Neural progenitor cell (in vitro differentiated cells): ENCODE measurements around the gene INAFM1. TPM values are rescaled to one million over a fixed set of nuclear protein-coding genes. Genes with fewer than 3 reads are reported as not detected.
A peak's percentile ranks its signal among the peaks of the same experiment; 100 is the strongest.

Experiments used
- DNase-seq: peaks from one replicate; pipeline ENCODE4 v3.0.0-alpha.2; 2016; ENCODE audit warnings: low spot score
- H2AFZ ChIP-seq: fragments of 200-600 bp; sonication (generic); replicated peaks from 2 replicates; pipeline ENCODE4 v1.6.1; 2016; ENCODE audit warnings: antibody characterized with exemption
- H3F3A ChIP-seq: fragments of 200-600 bp; sonication (generic); 2 replicates; pipeline ENCODE4 v1.6.1; 2016; ENCODE audit warnings: antibody characterized with exemption, low read depth
- H3K27ac ChIP-seq: fragments of 200-600 bp; sonication (generic); 2 replicates; pipeline ENCODE4 v1.5.1; 2016; ENCODE audit warnings: mild to moderate bottlenecking
- H3K27me3 ChIP-seq: fragments of 200-600 bp; sonication (generic); 2 replicates; pipeline ENCODE4 v1.6.1; 2016; ENCODE audit warnings: mild to moderate bottlenecking, moderate library complexity
- H3K36me3 ChIP-seq: fragments of 200-600 bp; sonication (generic); 2 replicates; pipeline ENCODE4 v1.5.1; 2016
- H3K4me1 ChIP-seq: fragments of 200-600 bp; sonication (generic); 2 replicates; pipeline ENCODE4 v1.6.1; 2016; ENCODE audit warnings: mixed run types
- H3K4me2 ChIP-seq: fragments of 200-600 bp; sonication (generic); 2 replicates; pipeline ENCODE4 v1.6.1; 2016
- H3K4me3 ChIP-seq: fragments of 200-600 bp; sonication (generic); 2 replicates; pipeline ENCODE4 v1.5.1; 2016
- H3K79me2 ChIP-seq: fragments of 200-600 bp; sonication (generic); 2 replicates; pipeline ENCODE4 v1.6.1; 2016; ENCODE audit warnings: low read depth
- H3K9ac ChIP-seq: fragments of 200-600 bp; sonication (generic); 2 replicates; pipeline ENCODE4 v1.6.1; 2016
- H3K9me3 ChIP-seq: fragments of 200-600 bp; sonication (generic); 2 replicates; pipeline ENCODE4 v1.5.1; 2016; ENCODE audit warnings: low read depth
- H4K20me1 ChIP-seq: fragments of 200-600 bp; sonication (generic); 2 replicates; pipeline ENCODE4 v1.6.1; 2016; ENCODE audit warnings: low read depth
- H3K27ac Mint-ChIP-seq: 3 replicates; pipeline ENCODE4 v1.8.0; 2021; ENCODE audit warnings: mixed read lengths
- H3K27me3 Mint-ChIP-seq: 2 replicates; pipeline ENCODE4 v1.8.0; 2022; ENCODE audit warnings: low read depth, mild to moderate bottlenecking, inconsistent platforms, moderate library complexity, mixed read lengths; ENCODE audit not compliant: insufficient read depth
- H3K36me3 Mint-ChIP-seq: 3 replicates; pipeline ENCODE4 v1.8.0; 2021; ENCODE audit warnings: mixed read lengths
- H3K4me1 Mint-ChIP-seq: 3 replicates; pipeline ENCODE4 v1.8.0; 2021; ENCODE audit warnings: mixed read lengths
- H3K4me3 Mint-ChIP-seq: 3 replicates; pipeline ENCODE4 v1.8.0; 2021; ENCODE audit warnings: mild to moderate bottlenecking, moderate library complexity, mixed read lengths
- H3K9me3 Mint-ChIP-seq: 3 replicates; pipeline ENCODE4 v1.8.0; 2020; ENCODE audit warnings: mixed read lengths
- EZH2 ChIP-seq: fragments of 200-600 bp; sonication (generic); IDR thresholded peaks from 2 replicates; pipeline ENCODE4 v1.6.1; 2017; ENCODE audit warnings: antibody characterized with exemption, mild to moderate bottlenecking, moderate library complexity
- EZH2phosphoT487 ChIP-seq: fragments of 200-600 bp; sonication (generic); IDR thresholded peaks from 2 replicates; pipeline ENCODE4 v1.6.1; 2017; ENCODE audit warnings: antibody characterized with exemption
- total RNA-seq: library from RNA; depleted of rRNA; stranded (reverse); fragments of >200 nt; gene quantifications from 2 replicates; pipeline ENCODE4 v1.2.3, GENCODE V29; 2015; ENCODE audit warnings: low replicate concordance
- TF ChIP-seq, protein P1 (sequence below): fragments of 200-600 bp; sonication (generic); IDR thresholded peaks from 2 replicates; pipeline ENCODE4 v1.5.1; 2017; ENCODE audit warnings: antibody characterized with exemption, mild to moderate bottlenecking

INAFM1 gene
- total RNA-seq, 1 donor from 2014 or later: not detected

DNA sequence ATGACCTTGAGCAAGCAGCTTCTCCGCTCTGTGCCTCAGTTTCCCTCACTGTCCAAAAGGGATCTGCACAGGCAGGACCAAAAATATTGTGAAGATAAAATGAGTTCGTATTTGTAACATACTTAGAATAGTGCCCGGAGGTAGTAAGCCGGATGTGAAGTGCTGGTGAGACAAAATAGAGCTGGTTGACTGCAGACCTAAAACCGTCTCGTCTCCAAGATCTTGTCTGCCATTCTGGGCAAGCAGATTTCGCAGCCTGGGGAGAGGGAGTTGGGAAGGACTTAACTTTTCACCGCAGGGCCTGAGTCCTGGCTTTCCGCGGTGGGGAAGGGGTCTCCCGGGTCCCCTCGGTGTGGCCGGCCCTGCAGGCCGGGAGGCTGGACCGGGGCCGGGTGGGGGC is 35.5 kb upstream of the INAFM1 start:
- H3K4me2 ChIP-seq: peak overlapping the region; percentile 97
- peaks cover 44% of the 10 kb centered on the region for H3K27me3 ChIP-seq
- H3K36me3 Mint-ChIP-seq: no peaks in the 10 kb centered on the region
- no peaks in the 10 kb centered on the region for H3K9me3 ChIP-seq
- no peak for DNase-seq
- no peaks in the 10 kb centered on the region for H3K79me2 ChIP-seq
- no peaks in the 10 kb centered on the region for H3K36me3 ChIP-seq
- TF ChIP-seq EZH2phosphoT487 (no peak), EZH2 (no peak)
- TF ChIP-seq, protein P1, sequence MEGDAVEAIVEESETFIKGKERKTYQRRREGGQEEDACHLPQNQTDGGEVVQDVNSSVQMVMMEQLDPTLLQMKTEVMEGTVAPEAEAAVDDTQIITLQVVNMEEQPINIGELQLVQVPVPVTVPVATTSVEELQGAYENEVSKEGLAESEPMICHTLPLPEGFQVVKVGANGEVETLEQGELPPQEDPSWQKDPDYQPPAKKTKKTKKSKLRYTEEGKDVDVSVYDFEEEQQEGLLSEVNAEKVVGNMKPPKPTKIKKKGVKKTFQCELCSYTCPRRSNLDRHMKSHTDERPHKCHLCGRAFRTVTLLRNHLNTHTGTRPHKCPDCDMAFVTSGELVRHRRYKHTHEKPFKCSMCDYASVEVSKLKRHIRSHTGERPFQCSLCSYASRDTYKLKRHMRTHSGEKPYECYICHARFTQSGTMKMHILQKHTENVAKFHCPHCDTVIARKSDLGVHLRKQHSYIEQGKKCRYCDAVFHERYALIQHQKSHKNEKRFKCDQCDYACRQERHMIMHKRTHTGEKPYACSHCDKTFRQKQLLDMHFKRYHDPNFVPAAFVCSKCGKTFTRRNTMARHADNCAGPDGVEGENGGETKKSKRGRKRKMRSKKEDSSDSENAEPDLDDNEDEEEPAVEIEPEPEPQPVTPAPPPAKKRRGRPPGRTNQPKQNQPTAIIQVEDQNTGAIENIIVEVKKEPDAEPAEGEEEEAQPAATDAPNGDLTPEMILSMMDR: no peak
- H3K4me1 Mint-ChIP-seq: peaks cover 20% of the 10 kb centered on the region
- H3K27ac ChIP-seq: no peak overlapping the region
- H3K27ac Mint-ChIP-seq: no peak overlapping the region
- peaks cover 33% of the 10 kb centered on the region for H3K27me3 Mint-ChIP-seq
- no peaks in the 10 kb centered on the region for H3K9me3 Mint-ChIP-seq
- no peaks in the 10 kb centered on the region for H4K20me1 ChIP-seq
- no peak overlapping the region for H3K9ac ChIP-seq
- peaks cover 12% of the 10 kb centered on the region for H3K4me1 ChIP-seq
- peak overlapping the region; percentile 55 for H3K4me3 ChIP-seq
- peaks cover 45% of the 10 kb centered on the region for H3F3A ChIP-seq
- peak overlapping the region; percentile 83 for H3K4me3 Mint-ChIP-seq
- peak overlapping the region; percentile 75 for H2AFZ ChIP-seq

DNA sequence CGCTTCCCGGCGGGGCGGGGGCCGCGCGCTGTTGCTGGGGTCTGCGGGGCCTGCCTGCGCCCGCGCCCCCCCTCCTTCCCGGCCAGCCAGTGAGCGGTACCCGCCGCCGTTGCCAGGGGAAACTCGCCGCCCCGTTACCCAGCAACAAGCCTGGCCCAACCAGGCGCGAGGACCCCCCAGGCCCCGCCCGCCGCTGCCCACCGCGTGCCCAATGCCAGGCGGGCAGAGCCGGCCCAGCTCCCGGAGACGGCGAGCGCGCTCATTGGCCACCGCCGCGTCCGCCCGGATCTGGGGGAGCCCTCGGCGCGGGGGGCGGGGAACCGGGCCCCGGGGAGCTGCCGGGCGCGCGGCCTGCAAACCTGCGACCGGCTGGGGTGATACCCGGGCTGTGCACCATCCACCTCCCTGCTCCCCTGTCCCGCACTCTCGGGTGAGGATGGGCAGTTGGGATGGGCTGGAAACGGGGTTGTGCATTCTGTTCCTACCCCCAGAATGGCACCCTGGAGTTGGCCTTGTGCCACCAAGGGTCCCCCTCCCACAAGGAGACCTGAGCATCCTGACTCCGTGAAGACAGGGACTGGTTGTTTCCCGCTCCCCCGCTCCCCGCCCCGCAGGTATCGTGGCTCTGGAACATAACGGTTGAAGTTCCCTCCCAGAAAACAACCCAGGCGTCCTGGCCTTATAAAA is 34.9 kb upstream of the INAFM1 start:
- Histone ChIP-seq H2AFZ (peak overlapping the region; percentile 75), H3K4me3 (peak overlapping the region; percentile 55), H3K4me1 (peaks cover 12% of the 10 kb centered on the region), H3K79me2 (no peaks in the 10 kb centered on the region), H3K9me3 (no peaks in the 10 kb centered on the region), H3K9ac (no peak overlapping the region), H4K20me1 (no peaks in the 10 kb centered on the region), H3K4me2 (peak overlapping the region; percentile 97), H3K27ac (no peak overlapping the region), H3K27me3 (peaks cover 44% of the 10 kb centered on the region), H3F3A (peaks cover 50% of the 10 kb centered on the region), H3K36me3 (no peaks in the 10 kb centered on the region)
- Mint-ChIP-seq H3K4me1 (peaks cover 20% of the 10 kb centered on the region), H3K9me3 (no peaks in the 10 kb centered on the region), H3K27me3 (peaks cover 30% of the 10 kb centered on the region), H3K36me3 (no peaks in the 10 kb centered on the region), H3K4me3 (peak overlapping the region; percentile 69), H3K27ac (no peak overlapping the region)
- TF ChIP-seq EZH2: peak; percentile 29
- TF ChIP-seq, protein P1: no peak
- DNase-seq: peak; percentile 89

- Histone ChIP-seq H3K79me2 (no peaks in the 10 kb centered on the region), H4K20me1 (no peaks in the 10 kb centered on the region), H3K4me1 (peaks cover 12% of the 10 kb centered on the region), H3K4me3 (no peak overlapping the region), H3K27me3 (peaks cover 44% of the 10 kb centered on the region), H3K9me3 (no peaks in the 10 kb centered on the region), H3K4me2 (peak overlapping the region; percentile 43), H2AFZ (no peak overlapping the region), H3F3A (peaks cover 55% of the 10 kb centered on the region), H3K9ac (no peak overlapping the region), H3K36me3 (no peaks in the 10 kb centered on the region), H3K27ac (no peak overlapping the region)
- H3K27ac Mint-ChIP-seq: no peak overlapping the region
- H3K27me3 Mint-ChIP-seq: peaks cover 30% of the 10 kb centered on the region
- H3K4me3 Mint-ChIP-seq: peak overlapping the region; percentile 69
- H3K9me3 Mint-ChIP-seq: no peaks in the 10 kb centered on the region
- TF ChIP-seq, protein P1: no peak
- TF ChIP-seq EZH2: peak; percentile 45
- DNase-seq: no peak
- peaks cover 20% of the 10 kb centered on the region for H3K4me1 Mint-ChIP-seq
- no peaks in the 10 kb centered on the region for H3K36me3 Mint-ChIP-seq
Measured at GRCh38 chr19:47240556-47240955, 34.1 kb upstream of the INAFM1 start.
